Hair follicular keratinocyte (primary cell): Measurements from ENCODE around the gene METTL13. TPM values are rescaled to one million over a fixed set of nuclear protein-coding genes. Genes with fewer than 3 reads are reported as not detected.

Experiments
- total RNA-seq: library from RNA; depleted of rRNA; stranded (reverse); fragments of >200 nt; gene quantifications from 2 replicates; pipeline ENCODE4 v1.2.3, GENCODE V29; 2015

Gene METTL13, protein sequence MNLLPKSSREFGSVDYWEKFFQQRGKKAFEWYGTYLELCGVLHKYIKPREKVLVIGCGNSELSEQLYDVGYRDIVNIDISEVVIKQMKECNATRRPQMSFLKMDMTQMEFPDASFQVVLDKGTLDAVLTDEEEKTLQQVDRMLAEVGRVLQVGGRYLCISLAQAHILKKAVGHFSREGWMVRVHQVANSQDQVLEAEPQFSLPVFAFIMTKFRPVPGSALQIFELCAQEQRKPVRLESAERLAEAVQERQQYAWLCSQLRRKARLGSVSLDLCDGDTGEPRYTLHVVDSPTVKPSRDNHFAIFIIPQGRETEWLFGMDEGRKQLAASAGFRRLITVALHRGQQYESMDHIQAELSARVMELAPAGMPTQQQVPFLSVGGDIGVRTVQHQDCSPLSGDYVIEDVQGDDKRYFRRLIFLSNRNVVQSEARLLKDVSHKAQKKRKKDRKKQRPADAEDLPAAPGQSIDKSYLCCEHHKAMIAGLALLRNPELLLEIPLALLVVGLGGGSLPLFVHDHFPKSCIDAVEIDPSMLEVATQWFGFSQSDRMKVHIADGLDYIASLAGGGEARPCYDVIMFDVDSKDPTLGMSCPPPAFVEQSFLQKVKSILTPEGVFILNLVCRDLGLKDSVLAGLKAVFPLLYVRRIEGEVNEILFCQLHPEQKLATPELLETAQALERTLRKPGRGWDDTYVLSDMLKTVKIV
- 12.8 and 27.5 TPM in 2 replicates for total RNA-seq

GRCh38 chr1:171781176-171781875, at the start of gene METTL13:
Gene METTL13, plus strand, starts transcription at chr1:171781660. Its CDS starts 308 bp downstream, at chr1:171781968.

GRCh38 chr1:171741872-171742576, 39.4 kb upstream of the METTL13 start, which contains the start of gene VAMP4:
Gene VAMP4, minus strand, starts transcription at chr1:171742065. Its CDS starts 3,651 bp downstream, at chr1:171738414.

GRCh38 chr1:171841050-171841910, 59.8 kb downstream of the METTL13 start, which contains the start of gene DNM3:
Gene DNM3, plus strand, starts transcription at chr1:171841498. Its CDS starts 159 bp downstream, at chr1:171841657.

Other genes with a start within 250 kb of the METTL13 start
- not detected in 2 replicates for gene MYOCOS, start 159.4 kb upstream of the METTL13 start, total RNA-seq
- gene MYOC, start 129.0 kb upstream of the METTL13 start, total RNA-seq, result not detected in 2 replicates
- gene VAMP4, start 39.6 kb upstream of the METTL13 start, total RNA-seq, result 4.6 and 8.4 TPM in 2 replicates
- gene DNM3, start 59.8 kb downstream of the METTL13 start, total RNA-seq, result 0.47 and 1.9 TPM in 2 replicates